Right ventricle myocardium inferior (tissue), 1 donor: ENCODE data around the gene RPL18. TPM values are rescaled to one million over a fixed set of nuclear protein-coding genes. Genes with fewer than 3 reads are reported as not detected.

Experiments
- ATAC-seq: fragments of 200-7000 bp; cut with Tn5 transposase; one replicate; pipeline ENCODE4 v1.9.1; 2020; ENCODE audit warnings: mild to moderate bottlenecking, moderate library complexity
- DNase-seq: peaks from one replicate; pipeline ENCODE4 v3.0.0; 2021; ENCODE audit errors: missing footprints
- intact Hi-C: fragments of 100-400 bp; cut with DNase I; formaldehyde crosslinking; loops from one replicate; pipeline ENCODE4 v1.11.0; 2022
- total RNA-seq: library from RNA; stranded (reverse); fragmentation: NEBNext Ultra II Directional; extraction: Animal tissue kit (Norgen Biotek cat#: 25700); gene quantifications from one replicate; pipeline ENCODE4 v1.2.1, GENCODE V29; 2021
- donor health status: DM: no; HTN: yes; CAD: no; lungs with severe emphysema.

RPL18 gene
- total RNA-seq, 1 donor from 2014 or later, result 604 TPM

DNA sequence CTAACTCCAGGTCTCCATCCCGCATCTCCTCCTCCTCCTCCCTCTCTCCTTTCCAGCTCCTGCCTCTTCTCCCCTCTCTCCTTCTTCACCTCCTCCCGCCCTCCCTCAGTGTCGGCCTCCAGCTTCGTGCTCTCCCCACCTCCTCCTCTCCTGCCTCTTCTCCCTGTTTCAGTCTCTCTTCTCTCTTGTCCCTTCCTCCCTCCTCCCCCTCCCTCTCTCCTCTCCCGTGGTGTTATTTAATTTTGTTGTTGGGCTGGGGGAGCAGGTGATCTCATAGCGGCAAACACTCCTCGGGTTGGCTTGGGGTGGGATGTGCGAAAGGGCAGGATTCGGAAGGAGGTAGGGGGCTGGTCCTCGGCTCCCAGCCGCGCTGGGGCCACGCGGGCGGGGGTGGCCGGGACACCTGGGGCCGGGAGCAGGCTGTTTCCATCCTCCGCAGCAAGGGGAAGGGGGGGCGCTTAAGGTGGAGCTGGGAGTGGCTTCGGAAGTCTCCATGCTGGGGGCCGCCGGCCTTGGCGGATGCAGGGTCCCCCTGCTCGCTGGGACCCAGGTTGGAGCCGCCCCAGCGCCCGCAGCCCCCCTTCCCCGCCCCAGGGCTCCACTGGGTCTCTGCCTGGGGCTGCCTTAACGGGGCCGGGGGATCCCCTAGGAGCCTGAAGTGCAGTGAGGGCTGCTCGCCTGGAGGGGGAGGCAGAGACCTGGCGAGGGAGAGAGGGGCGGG is 27.2 kb upstream of the RPL18 start, which contains the start of gene CA11:
Gene CA11 (minus strand): TSS at position 187 of the 721 bp plus-strand sequence. CDS start 555 bp downstream, outside the sequence.
- DNase-seq (peak; percentile 87), ATAC-seq (peak; percentile 92)
- intact Hi-C loops, result loop anchor here (1.0 to 5.0 kb wide), 3 partner anchors 29 to 196 kb away; no protein-coding TSS in a partner anchor

DNA sequence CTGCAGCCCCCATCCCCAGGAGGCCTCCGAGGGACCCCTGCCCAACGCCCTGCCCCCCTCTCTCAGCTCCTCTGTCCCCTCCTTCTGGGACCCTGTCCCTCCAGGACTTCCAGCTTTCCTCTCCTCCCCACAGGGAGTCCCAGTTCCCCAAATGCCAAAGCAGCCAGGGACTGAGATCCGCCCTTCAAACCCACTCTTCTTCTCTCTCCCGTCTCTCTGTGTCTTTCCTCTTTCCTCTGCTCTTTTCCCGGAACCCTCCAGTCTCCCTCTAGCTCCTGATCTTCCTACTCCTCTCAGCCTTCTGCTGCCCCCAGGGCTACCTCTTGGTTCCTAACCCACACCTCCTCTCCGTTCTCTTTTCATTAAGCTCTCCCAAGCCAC is 26.6 kb upstream of the RPL18 start:
- intact Hi-C loops, result loop anchor here (5.0 kb wide), 2 partner anchors 137 to 197 kb away; no protein-coding TSS in a partner anchor
- ATAC-seq (peak; percentile 9), DNase-seq (no peak)

DNA sequence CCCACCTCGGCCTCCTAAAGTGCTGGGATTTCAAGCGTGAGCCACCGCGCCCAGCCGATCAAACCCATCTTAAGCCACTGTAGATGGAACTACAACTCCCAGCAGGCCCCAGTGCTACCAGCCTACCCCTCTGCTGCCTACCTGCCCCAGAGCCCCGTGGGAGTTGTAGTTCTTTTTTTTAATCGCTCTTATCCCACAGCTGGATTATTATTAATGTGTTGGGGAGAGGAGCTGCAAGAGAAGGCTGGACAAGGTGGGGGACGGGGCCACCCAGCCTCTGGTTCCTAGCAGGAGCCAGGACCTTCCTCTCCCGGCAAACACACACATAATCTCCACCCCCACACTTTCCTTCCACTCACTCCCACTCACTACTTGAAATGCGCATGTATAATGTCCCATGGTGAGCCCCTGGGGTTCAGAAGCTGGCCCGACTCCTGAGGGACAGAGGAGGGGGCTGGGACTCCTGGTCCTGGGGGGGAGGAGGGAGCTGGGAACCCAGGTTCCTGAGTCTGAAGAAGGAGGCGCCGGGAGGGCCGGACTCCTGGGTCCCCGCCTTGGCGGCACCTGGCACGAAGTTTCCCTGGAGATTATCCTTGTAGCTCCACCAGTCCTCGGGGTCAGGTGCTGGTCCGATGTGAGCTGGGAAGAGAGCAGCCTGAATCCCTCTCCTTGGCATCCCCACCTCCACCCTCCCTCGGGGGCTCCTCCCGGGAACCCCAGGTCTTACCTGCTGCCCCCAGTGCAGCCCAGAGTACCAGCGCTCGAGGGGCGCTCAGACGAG is 26.1 kb upstream of the RPL18 start:
- ATAC-seq (peak; percentile 75), DNase-seq (peak; percentile 85)
- intact Hi-C loops, result loop anchor here (5.0 kb wide), 2 partner anchors 137 to 197 kb away; no protein-coding TSS in a partner anchor

DNA sequence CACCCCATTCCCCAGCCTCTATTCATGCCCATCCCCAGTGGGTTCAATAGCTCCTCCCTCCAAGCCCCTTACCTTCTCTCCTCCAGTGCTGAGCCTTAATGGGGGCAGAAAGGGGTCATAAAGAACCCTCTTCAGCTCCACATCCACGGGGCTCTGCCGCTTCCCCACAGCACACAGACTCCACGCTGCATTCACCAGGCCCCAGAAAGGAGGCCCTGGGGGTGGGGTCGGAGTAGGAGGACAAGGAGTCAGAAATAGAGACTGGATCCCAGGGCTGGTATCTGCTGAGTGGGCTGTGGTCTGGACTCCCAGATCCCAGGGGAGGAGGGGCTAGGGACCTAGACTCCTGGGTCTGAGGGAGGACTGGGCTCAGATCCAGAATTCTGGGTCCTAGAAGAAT is 25.4 kb upstream of the RPL18 start:
- DNase-seq (no peak), ATAC-seq (no peak)
- intact Hi-C loops, result no loop called here

DNA sequence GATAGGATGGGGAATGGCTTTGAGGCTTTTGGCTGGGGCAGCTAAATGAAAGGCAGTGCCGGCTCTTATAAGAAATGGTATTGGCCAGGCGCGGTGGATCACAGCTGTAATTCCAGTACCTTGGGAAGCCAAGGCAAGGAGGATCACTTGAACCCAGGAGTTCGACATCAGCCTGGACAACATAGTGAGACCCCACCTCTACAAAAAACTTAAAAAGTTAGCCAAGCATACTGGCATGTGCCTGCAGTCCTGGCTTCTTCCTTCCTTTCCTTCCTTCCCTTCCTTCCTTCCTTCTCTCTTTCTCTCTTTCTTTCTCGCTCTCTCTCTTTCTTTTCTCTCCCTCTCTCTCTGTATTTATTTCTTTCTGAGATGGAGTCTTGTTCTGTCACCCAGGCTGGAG is 23.9 kb upstream of the RPL18 start:
- intact Hi-C loops, result no loop called here
- DNase-seq, result no peak
- ATAC-seq, result no peak

DNA sequence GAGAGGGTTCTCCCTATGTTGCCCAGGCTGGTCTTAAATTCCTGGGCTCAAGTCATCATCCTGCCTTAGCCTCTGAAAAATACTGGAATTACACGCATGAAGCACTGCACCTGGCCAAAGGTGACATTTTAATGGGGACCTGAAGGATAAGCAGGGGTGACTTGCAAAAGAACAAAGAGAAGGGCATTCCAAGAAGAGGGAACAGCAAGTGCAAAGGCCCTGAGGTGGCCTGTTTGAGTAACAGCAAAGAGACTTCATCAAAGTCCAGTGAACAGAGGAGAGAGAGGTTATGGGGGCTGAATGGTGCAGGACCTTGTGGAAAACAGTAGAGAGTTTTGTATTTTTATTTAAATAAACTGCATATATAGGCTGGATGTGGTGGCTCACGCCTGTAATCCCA is 22.9 kb upstream of the RPL18 start:
- ATAC-seq (no peak), DNase-seq (no peak)
- intact Hi-C loops, result no loop called here

DNA sequence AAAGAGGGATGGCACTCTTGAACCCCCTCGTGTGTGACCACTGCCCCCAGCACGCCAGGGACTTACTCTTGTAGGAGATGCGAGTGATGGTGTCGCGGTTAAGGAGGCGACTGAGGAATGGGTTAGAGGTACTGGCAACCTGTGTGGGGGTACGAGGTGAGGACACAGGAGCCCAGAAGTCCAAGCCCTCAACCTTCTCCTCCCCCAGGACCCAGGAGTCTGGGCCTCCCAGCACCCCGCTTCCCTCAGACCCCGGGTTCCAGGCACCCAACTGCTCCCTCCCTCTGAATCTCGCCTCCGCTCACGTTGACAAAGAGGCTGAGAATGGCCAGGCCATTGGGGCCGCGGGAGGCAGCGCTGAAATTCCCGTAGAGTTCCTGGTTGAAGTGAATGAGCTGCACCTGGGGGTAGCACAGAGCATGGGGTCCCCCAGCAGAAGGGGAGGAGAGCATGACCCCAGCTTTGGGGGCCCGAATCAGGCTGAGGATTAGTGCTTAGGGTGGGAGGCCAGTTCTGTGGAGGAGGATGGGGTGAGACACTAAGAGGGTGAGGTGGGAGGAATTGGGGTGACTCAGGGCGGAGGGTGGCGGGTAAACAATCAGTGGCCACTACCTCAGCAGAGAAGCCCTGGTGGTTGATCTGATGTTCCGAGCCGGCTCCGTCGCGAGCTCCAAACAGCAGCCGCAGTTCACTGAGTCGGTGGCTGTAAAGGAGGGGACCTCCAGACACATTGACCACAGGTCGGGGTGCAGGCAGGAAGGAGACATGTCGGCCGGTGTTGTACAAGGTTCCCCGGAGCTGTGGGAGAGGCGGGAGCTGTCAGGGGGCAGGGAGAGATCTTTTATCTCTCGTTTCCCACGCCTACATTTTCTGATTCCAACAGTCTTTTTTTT is 20.8 kb upstream of the RPL18 start:
- intact Hi-C loops, result loop anchor here (5.0 kb wide), 2 partner anchors 73 to 338 kb away; no protein-coding TSS in a partner anchor
- DNase-seq, result no peak
- ATAC-seq, result no peak

DNA sequence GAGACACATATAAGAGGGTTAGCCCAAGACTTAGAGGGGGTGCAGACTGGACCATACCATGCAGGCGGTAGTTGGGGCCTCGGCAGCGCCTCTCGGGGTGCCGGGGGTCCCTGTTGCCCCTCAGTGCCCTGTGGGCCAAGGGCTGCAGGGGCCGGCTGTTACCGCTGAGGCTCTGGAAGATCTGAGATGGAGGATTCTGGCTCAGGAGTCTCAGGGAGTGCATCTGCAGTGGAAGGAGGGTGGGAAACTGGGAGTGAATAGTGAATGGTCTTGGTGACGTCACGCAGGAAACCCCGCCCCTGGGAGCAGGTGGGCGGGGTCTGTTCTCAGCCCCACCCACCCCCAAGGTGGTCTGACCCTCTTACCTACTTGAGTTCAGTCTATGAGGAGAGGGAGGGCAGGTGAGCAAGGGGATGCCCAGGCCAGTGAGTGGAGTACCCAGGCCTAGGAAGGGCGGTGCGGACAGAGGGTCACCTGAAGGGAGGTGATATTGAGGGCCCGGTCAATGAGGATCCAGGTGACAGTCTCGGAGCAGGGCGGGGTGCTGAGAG is 19.9 kb upstream of the RPL18 start:
- no peak for DNase-seq
- intact Hi-C loops, result loop anchor here (5.0 kb wide), 2 partner anchors 73 to 338 kb away; no protein-coding TSS in a partner anchor
- no peak for ATAC-seq

DNA sequence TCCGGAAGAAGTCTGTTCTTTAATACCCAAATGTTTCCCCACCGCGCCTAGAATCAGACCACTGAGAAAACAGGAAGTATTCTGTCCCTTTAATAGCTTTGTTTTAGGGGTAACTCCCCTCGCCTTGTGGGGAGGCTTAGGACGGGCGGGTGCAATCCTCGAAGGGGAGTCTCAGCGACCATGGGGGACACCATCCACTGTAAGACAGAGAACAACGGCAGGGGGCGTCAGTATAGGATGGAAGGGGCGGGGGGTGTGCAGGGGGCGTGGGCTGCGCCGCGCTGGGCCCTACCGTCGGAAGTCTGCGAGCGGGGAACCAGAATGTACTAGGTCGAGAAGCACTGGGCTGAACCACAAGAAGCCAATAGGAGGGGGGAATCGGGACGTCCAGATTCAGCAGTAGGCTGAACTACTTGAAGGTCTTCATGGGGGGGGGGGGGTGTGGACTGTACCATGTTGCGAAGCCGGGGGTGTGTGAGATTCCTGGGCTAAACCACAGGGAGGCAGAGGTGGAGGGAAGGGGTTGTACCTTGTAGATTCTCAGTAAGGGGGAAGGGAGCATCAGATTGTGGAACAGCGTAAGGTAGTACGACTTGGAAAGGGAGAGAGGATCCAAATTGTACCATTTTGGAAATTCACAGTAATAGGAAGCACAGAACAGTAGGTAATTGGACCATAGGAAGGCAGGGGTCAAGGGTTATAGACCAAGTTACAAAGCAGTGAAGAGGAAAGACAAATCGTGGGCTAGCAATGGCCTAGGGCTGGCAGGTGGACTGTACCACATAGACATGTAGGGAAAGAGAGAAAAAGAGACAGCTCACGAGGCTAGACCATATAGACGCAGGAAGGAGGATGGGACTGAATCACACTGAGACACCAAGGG is 19.2 kb upstream of the RPL18 start:
- ATAC-seq, result peak; percentile 40
- intact Hi-C loops, result loop anchor here (5.0 kb wide), 2 partner anchors 74 to 339 kb away; no protein-coding TSS in a partner anchor
- no peak for DNase-seq

DNA sequence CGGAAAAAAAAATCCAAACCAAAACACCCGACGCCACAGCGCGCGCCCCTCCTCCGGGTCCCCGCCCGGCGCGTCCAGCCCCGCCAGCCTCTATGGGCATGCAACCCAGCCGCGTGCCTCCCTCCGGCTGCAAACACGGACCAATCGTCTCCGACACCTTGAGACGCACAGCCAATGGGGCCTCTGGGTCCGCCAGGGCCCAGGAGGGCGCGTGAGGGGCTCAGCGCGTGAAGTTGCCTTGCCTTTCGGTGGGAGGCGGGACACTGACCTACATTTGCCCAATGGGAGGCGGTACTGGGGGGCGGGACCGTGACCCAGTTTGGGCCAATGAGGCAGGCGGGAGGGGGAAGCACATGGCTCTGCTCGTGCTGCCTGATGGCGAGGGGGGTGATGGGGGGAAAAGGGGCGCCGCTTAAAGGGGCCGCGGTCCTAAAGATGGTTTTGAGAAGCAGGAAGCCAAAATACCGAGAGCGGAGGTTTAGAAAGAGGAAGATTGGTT is 18.5 kb upstream of the RPL18 start:
- DNase-seq, result peak; percentile 99
- intact Hi-C loops, result loop anchor here (5.0 kb wide), 2 partner anchors 75 to 340 kb away; no protein-coding TSS in a partner anchor
- peak; percentile 83 for ATAC-seq

DNA sequence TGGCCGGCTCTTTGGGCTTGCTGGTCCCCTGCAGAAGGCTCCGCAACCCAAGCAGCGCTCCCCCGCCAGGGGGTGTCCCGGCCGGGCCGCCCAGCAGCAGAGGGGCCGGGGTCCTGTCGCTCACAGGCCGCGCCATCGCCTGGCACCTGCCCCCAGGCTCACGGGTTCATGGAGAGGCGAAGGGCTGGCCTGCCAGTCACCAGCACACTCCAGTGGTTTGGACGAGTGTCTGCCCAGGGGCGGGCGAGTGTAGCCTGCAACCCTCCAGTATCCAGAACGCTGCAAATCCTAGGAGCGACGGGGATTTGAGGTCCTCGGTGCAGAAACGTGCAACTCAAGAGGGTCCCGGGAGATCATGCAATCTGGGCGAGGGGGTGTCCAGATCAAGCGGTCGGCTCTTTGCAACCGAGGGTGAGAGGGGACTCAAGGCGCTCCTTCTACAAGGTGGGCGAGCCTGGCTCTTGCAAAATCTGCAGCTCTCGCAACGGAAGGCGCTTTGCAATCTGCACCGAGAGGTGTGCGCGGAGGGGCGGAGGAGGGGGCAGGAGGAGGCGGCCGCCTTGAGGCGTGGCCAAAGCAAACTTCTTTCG is 18.0 kb upstream of the RPL18 start, which contains the start of gene DBP:
Gene DBP (minus strand): TSS at position 521 of the 590 bp plus-strand sequence. CDS start 385 bp downstream, at position 136.
- no peak for DNase-seq
- ATAC-seq, result peak; percentile 5
- intact Hi-C loops, result loop anchor here (5.0 kb wide), 2 partner anchors 75 to 340 kb away; no protein-coding TSS in a partner anchor

DNA sequence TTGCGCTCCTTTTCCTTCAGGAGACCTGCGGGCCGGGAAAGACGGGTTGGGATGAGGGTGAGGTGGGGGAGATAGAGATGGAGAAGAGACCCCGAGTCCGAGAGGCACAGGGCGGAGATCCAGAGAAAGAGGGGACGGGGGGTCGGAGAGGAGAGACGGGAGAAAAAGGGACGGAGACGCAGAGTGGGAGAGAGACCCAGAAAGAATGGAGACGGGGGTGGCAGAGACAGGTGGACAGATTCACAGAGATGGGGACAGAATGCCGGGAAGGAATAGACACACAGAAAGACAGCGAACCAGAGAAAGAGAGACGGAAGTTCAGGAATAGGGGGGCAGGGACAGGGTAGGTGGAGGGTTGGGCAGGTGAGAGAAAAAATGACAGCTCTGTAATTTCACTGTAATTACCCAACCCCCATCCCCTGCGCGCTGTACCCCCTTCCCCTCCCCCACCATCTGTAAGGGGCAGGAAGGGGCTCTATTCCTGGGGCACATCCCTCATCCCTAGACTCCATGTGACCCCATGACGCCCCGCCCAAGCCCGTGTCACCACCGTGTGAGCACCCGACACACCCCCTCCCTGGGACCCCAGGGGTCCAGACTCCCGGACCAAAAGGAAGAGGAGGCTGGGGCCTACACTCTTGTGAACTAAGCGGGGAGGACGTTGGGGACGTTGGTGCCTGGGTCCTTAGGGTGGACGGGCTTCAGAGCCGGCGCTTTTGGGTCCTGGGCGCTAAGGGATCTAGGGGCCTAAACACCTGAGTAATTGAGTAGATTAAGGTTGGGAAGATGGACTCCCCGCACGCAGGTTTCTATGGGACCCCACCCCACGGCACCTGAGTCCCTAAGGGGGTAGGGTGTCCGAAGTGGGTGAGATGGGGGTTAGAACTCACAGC is 17.2 kb upstream of the RPL18 start:
- no peak for DNase-seq
- no peak for ATAC-seq
- intact Hi-C loops, result loop anchor here (5.0 kb wide), 2 partner anchors 76 to 341 kb away; no protein-coding TSS in a partner anchor

DNA sequence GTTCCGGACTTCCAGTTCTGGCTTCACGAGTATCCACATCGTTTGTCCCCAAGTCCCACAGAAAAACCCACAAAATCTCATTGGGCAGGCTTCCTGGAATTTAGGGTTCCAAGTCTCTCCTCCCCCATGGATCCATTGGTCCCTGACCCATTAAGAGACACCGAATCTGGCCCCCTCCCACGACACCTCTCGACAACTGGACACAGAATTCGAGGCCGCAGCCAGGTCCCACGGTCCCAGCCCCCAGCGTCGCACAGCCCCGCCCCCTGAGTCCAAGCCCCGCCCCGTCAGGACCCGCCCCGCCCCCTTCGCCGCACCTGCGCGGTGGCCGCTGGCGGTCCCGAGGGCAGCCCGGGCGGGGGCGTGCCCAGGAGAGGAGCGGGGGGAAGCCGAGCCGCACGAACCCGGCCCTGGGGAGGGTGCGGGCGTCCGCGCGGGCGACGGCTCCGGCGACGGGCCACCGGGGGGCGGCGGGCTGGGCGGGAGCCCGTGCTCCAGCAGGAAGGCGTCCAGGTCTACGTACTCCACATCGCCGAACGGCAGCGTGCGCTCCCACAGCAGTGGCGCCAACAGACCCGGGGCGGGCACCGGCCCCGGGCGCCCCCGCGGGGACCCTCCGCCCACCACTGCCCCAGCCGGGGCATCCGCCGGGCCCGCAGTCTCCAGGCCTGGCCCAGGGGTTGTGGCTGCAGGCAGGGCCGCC is 16.4 kb upstream of the RPL18 start:
- ATAC-seq (peak; percentile 46), DNase-seq (peak; percentile 86)
- intact Hi-C loops, result loop anchor here (5.0 kb wide), 2 partner anchors 77 to 342 kb away; no protein-coding TSS in a partner anchor

DNA sequence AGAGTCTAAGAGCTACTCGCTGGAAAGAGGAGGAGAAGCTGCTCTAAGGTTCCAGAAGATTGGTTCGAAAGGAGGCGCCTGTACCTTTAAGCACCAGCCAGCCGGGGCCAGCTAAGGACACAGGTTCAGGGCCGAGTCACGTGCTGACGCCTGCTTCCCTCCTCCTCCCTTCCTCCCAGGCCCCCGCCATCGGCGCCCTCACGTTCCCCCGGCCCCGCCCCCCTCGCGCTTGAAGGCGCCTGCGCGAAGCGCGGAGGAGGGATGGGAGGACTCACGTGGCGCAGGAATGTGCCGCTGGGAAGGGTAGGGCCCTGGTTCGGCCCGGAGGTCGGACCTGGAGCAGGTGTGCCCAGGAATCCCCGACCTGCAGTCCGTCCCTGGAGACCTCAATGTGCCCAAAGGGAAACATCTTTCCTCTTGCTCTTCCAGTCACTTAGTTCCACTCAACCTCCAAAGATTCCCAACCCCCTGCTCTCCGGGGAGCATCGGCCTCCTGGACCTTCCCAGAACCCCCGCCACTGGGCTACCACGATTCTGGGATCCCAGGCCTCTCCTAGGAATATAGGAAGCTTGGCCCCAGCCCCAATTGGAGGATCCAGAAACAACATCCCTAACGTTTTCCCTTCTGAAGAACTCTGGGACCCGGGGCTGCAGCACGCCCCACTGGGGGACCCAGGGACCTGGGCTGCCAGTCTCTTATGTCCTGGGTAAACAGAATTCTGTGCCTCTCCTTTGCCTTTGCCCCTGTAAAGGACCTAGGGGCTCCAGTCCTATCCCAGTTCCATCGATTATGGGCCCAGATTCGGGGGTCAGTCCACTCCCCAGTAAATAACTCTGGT is 15.7 kb upstream of the RPL18 start:
- DNase-seq (peak; percentile 97), ATAC-seq (peak; percentile 53)
- intact Hi-C loops, result loop anchor here (5.0 kb wide), 2 partner anchors 78 to 343 kb away; no protein-coding TSS in a partner anchor
